ENCODE data around the gene TUBGCP2. TPM values are rescaled to one million over a fixed set of nuclear protein-coding genes. Genes with fewer than 3 reads are reported as not detected.

The TUBGCP2 gene
- total RNA-seq, 1 experiment from 2014 or later = 52.4 TPM

GRCh38 chr10:133231946-133232574 lies 76.6 kb downstream of the TUBGCP2 start:
- TF ChIP-seq CTCF (conservative IDR thresholded peaks at IDR 0.05) = no peak
- Histone ChIP-seq H3K79me2 (ENCODE audit: insufficient read depth, low read length) (no peaks in the 10 kb centered on the region), H3K56ac (ENCODE audit: insufficient read length, low read depth, low read length) (no peak overlapping the region), H3K4me1 (ENCODE audit: insufficient read depth, low read length) (no peaks in the 10 kb centered on the region; the same call in 1 of the 2 replicates), H4K91ac (ENCODE audit: insufficient read length, low read depth, low read length) (no peak overlapping the region), H3K27ac (ENCODE audit: insufficient read length, low read depth, low read length) (no peak overlapping the region), H3K9me3 (ENCODE audit: control insufficient read depth, low read depth, low read length) (no peaks in the 10 kb centered on the region), H3K14ac (ENCODE audit: insufficient read depth, low read length) (no peak overlapping the region), H3K23ac (ENCODE audit: insufficient read length, low read depth, low read length) (no peak overlapping the region), H2BK12ac (ENCODE audit: insufficient read length, low read depth, low read length) (no peak overlapping the region), H2AFZ (ENCODE audit: low read length) (no peak overlapping the region), H2BK20ac (ENCODE audit: low read depth, low read length, poor library complexity, severe bottlenecking) (no peak overlapping the region), H4K5ac (ENCODE audit: insufficient read length, low read depth, low read length) (no peak overlapping the region), H4K8ac (replicated peaks; ENCODE audit: insufficient read length, low read depth, low read length) (no peak overlapping the region), H3T11ph (ENCODE audit: low read length) (no peak overlapping the region), H3K23me2 (ENCODE audit: insufficient read length, low read depth, low read length, poor library complexity, severe bottlenecking) (peaks cover 5% of the 10 kb centered on the region), H3K4ac (ENCODE audit: low read depth, low read length) (no peak overlapping the region), H2BK15ac (ENCODE audit: low read depth, low read length) (no peak overlapping the region), H3K27me3 (ENCODE audit: insufficient read depth, low read length) (peaks cover 15% of the 10 kb centered on the region; the same call in 1 of the 2 replicates), H3K18ac (ENCODE audit: insufficient read length, low read depth, low read length) (no peak overlapping the region), H2BK5ac (ENCODE audit: insufficient read length, low read length) (no peak overlapping the region), H3K79me1 (ENCODE audit: insufficient read depth, low read depth, low read length, poor library complexity, severe bottlenecking) (no peaks in the 10 kb centered on the region), H2BK120ac (ENCODE audit: low read depth, low read length, poor library complexity, severe bottlenecking) (no peak overlapping the region), H3K9ac (ENCODE audit: extremely low read depth, insufficient read length, low read length) (no peak overlapping the region), H4K20me1 (ENCODE audit: control insufficient read depth, insufficient read depth, insufficient read length) (no peaks in the 10 kb centered on the region), H3K4me2 (ENCODE audit: insufficient read depth, insufficient read length, low read length) (peak overlapping the region; percentile 3), H2AK5ac (ENCODE audit: insufficient read length, low read length) (no peak overlapping the region)
- no CpG with 5 or more reads among the region's 11 CpGs for WGBS (ENCODE audit: extremely low coverage, insufficient read length, low lambda C conversion rate)
- peaks cover 0 to 8% of the 10 kb centered on the region in 2 experiments; a peak in 3 of 5 replicates for H3K9me3 Mint-ChIP-seq
- no peak overlapping the region for H3K27ac Mint-ChIP-seq
- peak; percentile 86 for DNase-seq
- H3K36me3 Mint-ChIP-seq (ENCODE audit: insufficient read depth in 1 of 3, low read depth in 3 of 3) = peaks cover 0 to 2% (median 0%) of the 10 kb centered on the region in 3 experiments; a peak in 4 of 7 replicates
- peaks cover 20 to 21% of the 10 kb centered on the region in 2 experiments for H3K4me1 Mint-ChIP-seq
- H3K4me3 Mint-ChIP-seq = peak overlapping the region; percentile 76 to 77
- peaks cover 79% of the 10 kb centered on the region for H3K27me3 Mint-ChIP-seq (ENCODE audit: low read depth)

Data from H9 (cell line).